HepG2 (cell line): ENCODE measurements around the gene DDX46. TPM values are rescaled to one million over a fixed set of nuclear protein-coding genes. Genes with fewer than 3 reads are reported as not detected.

Experiments
- CENPX ChIP-seq: sonication (generic); formaldehyde crosslinking; IDR thresholded peaks from 2 replicates; pipeline ENCODE4 v1.9.0; 2021; ENCODE audit warnings: mild to moderate bottlenecking, missing genetic modification reagents, moderate library complexity
- CHD2 ChIP-seq: IDR thresholded peaks from 2 replicates; pipeline ENCODE4 v1.6.1; 2011; ENCODE audit warnings: low read depth, low read length, improper control_type of control experiment
- FOXA3 ChIP-seq: IDR thresholded peaks from 2 replicates; pipeline ENCODE4 v1.6.1; 2016; ENCODE audit warnings: missing genetic modification reagents, missing compliant biosample characterization
- HNRNPH1 ChIP-seq: fragments of 200-400 bp; formaldehyde crosslinking; optimal IDR thresholded peaks from 2 replicates; pipeline ENCODE3; 2017; ENCODE audit warnings: mild to moderate bottlenecking, low read depth, low read length
- MAFK ChIP-seq, 2 experiments: IDR thresholded peaks in 1 of 2; conservative IDR thresholded peaks in 1 of 2; 2 replicates each; pipeline ENCODE4 v1.6.1; 2011; ENCODE audit warnings: improper control_type of control experiment in 2 of 2, low read length in 2 of 2
- MED13 ChIP-seq: sonication (generic); formaldehyde crosslinking; IDR thresholded peaks from 2 replicates; pipeline ENCODE4 v1.5.0; 2020; ENCODE audit warnings: missing genetic modification reagents
- MTF1 ChIP-seq: sonication (generic); formaldehyde crosslinking; IDR thresholded peaks from 2 replicates; pipeline ENCODE4 v1.5.0; 2020; ENCODE audit warnings: missing genetic modification reagents
- NAIF1 ChIP-seq: sonication (generic); formaldehyde crosslinking; IDR thresholded peaks from 2 replicates; pipeline ENCODE4 v1.5.0; 2020; ENCODE audit warnings: mild to moderate bottlenecking, missing genetic modification reagents, borderline replicate concordance
- PCBP1 ChIP-seq: fragments of 200-400 bp; formaldehyde crosslinking; IDR thresholded peaks from 2 replicates; pipeline ENCODE4 v1.6.1; 2017; ENCODE audit warnings: mild to moderate bottlenecking, low read depth, low read length, borderline replicate concordance
- RFXANK ChIP-seq: IDR thresholded peaks from 2 replicates; pipeline ENCODE4 v1.6.1; 2016
- TFE3 ChIP-seq: IDR thresholded peaks from 2 replicates; pipeline ENCODE4 v1.6.1; 2016
- YEATS4 ChIP-seq: sonication (generic); formaldehyde crosslinking; IDR thresholded peaks from 2 replicates; pipeline ENCODE4 v1.4.0; 2020; ENCODE audit warnings: missing genetic modification reagents, borderline replicate concordance
- ZKSCAN1 ChIP-seq: fragments of 150-350 bp; IDR thresholded peaks from 2 replicates; pipeline ENCODE4 v1.6.1; 2014; ENCODE audit warnings: low read length
- ZKSCAN8 ChIP-seq: IDR thresholded peaks from 2 replicates; pipeline ENCODE4 v1.6.1; 2016; ENCODE audit warnings: borderline replicate concordance, missing genetic modification reagents, missing compliant biosample characterization
- ZMAT3 ChIP-seq: sonication (generic); formaldehyde crosslinking; conservative IDR thresholded peaks from 2 replicates; pipeline ENCODE4 v1.7.0; 2021; ENCODE audit warnings: missing genetic modification reagents
- ZNF136 ChIP-seq: sonication (generic); formaldehyde crosslinking; IDR thresholded peaks from 2 replicates; pipeline ENCODE4 v1.8.1; 2022; ENCODE audit warnings: low read depth, mild to moderate bottlenecking, moderate library complexity, missing genetic modification reagents
- ZNF24 ChIP-seq: fragments of 450-650 bp; IDR thresholded peaks from 2 replicates; pipeline ENCODE4 v1.6.1; 2017; ENCODE audit warnings: antibody characterized with exemption, mild to moderate bottlenecking
- ZNF607 ChIP-seq: sonication (generic); formaldehyde crosslinking; IDR thresholded peaks from 2 replicates; pipeline ENCODE4 v1.5.1; 2020; ENCODE audit warnings: missing genetic modification reagents, mild to moderate bottlenecking, borderline replicate concordance
- ZNF615 ChIP-seq: sonication (generic); formaldehyde crosslinking; IDR thresholded peaks from 2 replicates; pipeline ENCODE4 v1.5.0; 2020; ENCODE audit warnings: mild to moderate bottlenecking, missing genetic modification reagents, borderline replicate concordance
- ZNF816 ChIP-seq: sonication (generic); formaldehyde crosslinking; IDR thresholded peaks from 2 replicates; pipeline ENCODE4 v1.8.0; 2022; ENCODE audit warnings: missing genetic modification reagents, mild to moderate bottlenecking, borderline replicate concordance
- polyA plus RNA-seq, 8 experiments: library from polyadenylated mRNA; depleted of rRNA in 3 of 8; stranded (reverse) in 7 of 8; unstranded in 1 of 8; fragments of >200 nt; fragmentation: Illumina TruSeq in 4 of 8; extraction: Trizol in 4 of 8; gene quantifications; 2 replicates each; pipeline versions ENCODE4 v1.2.1 to v1.2.3, GENCODE V29; 2011 to 2016; ENCODE audit warnings: low read depth in 4 of 8, missing spikeins in 1 of 8, mixed read lengths in 1 of 8; ENCODE audit not compliant: insufficient read depth in 1 of 8
- total RNA-seq, 5 experiments: library from RNA; depleted of rRNA; stranded (reverse); fragments of >200 nt; fragmentation: Illumina TruSeq; extraction: Trizol; gene quantifications; 2 replicates each; pipeline ENCODE4 v1.2.3, GENCODE V29; 2016; ENCODE audit warnings: low read depth in 1 of 5
- TF ChIP-seq, protein P1 (sequence below): sonication (generic); formaldehyde crosslinking; IDR thresholded peaks from 2 replicates; pipeline ENCODE4 v1.4.0; 2020; ENCODE audit warnings: mild to moderate bottlenecking, missing genetic modification reagents
- TF ChIP-seq, protein P2 (sequence below): sonication (generic); formaldehyde crosslinking; IDR thresholded peaks from 2 replicates; pipeline ENCODE4 v1.8.0; 2022; ENCODE audit warnings: low read depth, missing genetic modification reagents
- TF ChIP-seq, protein P3 (sequence below): sonication (generic); formaldehyde crosslinking; IDR thresholded peaks from 2 replicates; pipeline ENCODE4 v1.9.0; 2021; ENCODE audit warnings: missing genetic modification reagents, borderline replicate concordance

Gene DDX46
- total and polyA plus RNA-seq, 2 of the 13 experiments (the other 11 are each of a cell fraction or from before 2014, with no cell fraction given): 27.3 to 59.3 TPM

DNA sequence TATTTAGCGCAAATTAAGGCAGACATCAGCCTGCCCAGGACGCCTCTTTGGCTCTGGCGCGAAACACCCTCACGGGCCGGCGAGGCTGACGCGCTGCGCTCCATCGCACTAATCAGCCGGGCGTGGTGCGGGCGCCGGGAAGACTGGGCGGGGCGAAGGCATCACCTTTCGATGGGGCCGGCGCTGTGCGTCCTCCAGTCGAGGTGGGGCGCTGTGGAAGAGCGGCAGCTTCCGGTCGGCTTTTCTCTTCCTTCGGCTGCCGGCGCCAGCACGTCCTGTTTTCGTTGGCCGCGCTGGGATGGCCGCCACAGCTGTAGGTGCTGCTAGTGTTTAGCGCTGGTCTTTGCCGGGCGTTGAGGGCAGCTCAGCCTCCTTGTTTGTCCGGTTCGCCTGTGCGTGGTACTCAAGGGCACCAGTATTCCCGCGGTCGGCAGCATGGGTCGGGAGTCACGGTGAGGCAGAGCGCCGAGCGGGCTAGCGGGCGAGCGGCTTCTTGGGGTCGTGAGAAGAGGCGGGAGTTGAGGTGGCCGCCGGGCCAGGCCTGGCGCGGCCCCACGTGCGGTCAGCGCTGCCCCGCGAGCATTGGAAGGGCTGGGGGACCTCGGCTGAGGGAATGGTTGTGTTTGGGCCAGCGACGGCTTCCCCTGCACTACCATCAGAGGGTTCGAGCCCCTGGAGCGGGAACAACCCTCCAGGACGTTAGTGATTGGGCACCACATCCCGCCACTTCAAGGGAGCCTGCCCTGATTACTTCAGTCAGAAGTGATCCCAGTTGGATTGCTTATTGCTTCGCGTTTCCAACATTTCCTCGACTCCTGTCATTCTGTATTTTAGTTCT is at the start of gene DDX46 (continued):
- TF ChIP-seq ZNF607 (CRISPR knock-in tag): peak; percentile 90
- TF ChIP-seq ZNF24: no peak
- no peak for TF ChIP-seq HNRNPH1
- TF ChIP-seq, protein P1, sequence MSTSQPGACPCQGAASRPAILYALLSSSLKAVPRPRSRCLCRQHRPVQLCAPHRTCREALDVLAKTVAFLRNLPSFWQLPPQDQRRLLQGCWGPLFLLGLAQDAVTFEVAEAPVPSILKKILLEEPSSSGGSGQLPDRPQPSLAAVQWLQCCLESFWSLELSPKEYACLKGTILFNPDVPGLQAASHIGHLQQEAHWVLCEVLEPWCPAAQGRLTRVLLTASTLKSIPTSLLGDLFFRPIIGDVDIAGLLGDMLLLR (CRISPR knock-in tag): no peak
- peak; percentile 92 for TF ChIP-seq ZMAT3 (CRISPR knock-in tag)
- no peak for TF ChIP-seq ZKSCAN1
- TF ChIP-seq TFE3 (CRISPR knock-in tag): peak; percentile 54
- peak; percentile 38; the same call in 1 of the 2 replicates for TF ChIP-seq RFXANK
- TF ChIP-seq CENPX (CRISPR knock-in tag): no peak
- TF ChIP-seq ZKSCAN8 (CRISPR knock-in tag): 0 out of 2 replicates have a peak, but pooled peaks have one; percentile 53
- TF ChIP-seq CHD2: no peak
- TF ChIP-seq, protein P2, sequence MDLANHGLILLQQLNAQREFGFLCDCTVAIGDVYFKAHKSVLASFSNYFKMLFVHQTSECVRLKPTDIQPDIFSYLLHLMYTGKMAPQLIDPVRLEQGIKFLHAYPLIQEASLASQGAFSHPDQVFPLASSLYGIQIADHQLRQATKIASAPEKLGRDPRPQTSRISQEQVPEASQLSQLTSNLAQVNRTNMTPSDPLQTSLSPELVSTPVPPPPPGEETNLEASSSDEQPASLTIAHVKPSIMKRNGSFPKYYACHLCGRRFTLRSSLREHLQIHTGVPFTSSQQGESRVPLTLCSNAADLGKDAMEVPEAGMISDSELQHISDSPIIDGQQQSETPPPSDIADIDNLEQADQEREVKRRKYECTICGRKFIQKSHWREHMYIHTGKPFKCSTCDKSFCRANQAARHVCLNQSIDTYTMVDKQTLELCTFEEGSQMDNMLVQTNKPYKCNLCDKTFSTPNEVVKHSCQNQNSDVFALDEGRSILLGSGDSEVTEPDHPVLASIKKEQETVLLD: peak; percentile 65; the same call in 1 of the 2 replicates
- TF ChIP-seq MTF1 (CRISPR knock-in tag): no peak
- 0 out of 2 replicates have a peak, but pooled peaks have one; percentile 68 for TF ChIP-seq ZNF136 (CRISPR knock-in tag)
- TF ChIP-seq ZNF615 (CRISPR knock-in tag): peak; percentile 89; the same call in 1 of the 2 replicates
- peak; percentile 28; the same call in 1 of the 2 replicates for TF ChIP-seq MED13
- peak; percentile 72; the same call in 1 of the 2 replicates for TF ChIP-seq NAIF1 (CRISPR knock-in tag)
- peak; percentile 81; the same call in 1 of the 2 replicates for TF ChIP-seq ZNF816 (CRISPR knock-in tag)
- peak; percentile 71 for TF ChIP-seq FOXA3 (CRISPR knock-in tag)
- TF ChIP-seq PCBP1: no peak
- peak; percentile 96; the same call in 1 of the 2 replicates for TF ChIP-seq YEATS4 (CRISPR knock-in tag)
- TF ChIP-seq, protein P3, sequence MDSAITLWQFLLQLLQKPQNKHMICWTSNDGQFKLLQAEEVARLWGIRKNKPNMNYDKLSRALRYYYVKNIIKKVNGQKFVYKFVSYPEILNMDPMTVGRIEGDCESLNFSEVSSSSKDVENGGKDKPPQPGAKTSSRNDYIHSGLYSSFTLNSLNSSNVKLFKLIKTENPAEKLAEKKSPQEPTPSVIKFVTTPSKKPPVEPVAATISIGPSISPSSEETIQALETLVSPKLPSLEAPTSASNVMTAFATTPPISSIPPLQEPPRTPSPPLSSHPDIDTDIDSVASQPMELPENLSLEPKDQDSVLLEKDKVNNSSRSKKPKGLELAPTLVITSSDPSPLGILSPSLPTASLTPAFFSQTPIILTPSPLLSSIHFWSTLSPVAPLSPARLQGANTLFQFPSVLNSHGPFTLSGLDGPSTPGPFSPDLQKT (CRISPR knock-in tag): no peak; the same call in 1 of the 2 replicates
- TF ChIP-seq MAFK (conservative IDR thresholded peaks at IDR 0.05 in 1 of 2, IDR thresholded peaks at IDR 0.05 in 1 of 2; ENCODE audit: low read length in 2 of 2): no peak
